ENCODE results near the gene ANKRD9.

- TF ChIP-seq CTCF (IDR thresholded peaks at IDR 0.05) (no peak), EP300 (IDR thresholded peaks at IDR 0.05) (no peak)
Observed at GRCh38 chr14:102523200-102523568, 13.6 kb upstream of the ANKRD9 start.

All from upper lobe of left lung (tissue), 4 donors.